Tibial artery (tissue), 4 donors: ENCODE data around the gene UBL5.

ENCODE experiments used
- DNase-seq, 2 donors: peaks; one replicate each; pipeline ENCODE4 v3.0.0-alpha.2; 2019
- H3K27ac ChIP-seq, 2 donors: fragments of 200-600 bp; sonication (generic) in 1 of 2; 1 replicate in 1 of 2; 2 replicates in 1 of 2; pipeline ENCODE4 v1.5.1; 2018 to 2019; ENCODE audit warnings: mild to moderate bottlenecking in 1 of 2
- H3K27me3 ChIP-seq, 2 donors: fragments of 200-600 bp; sonication (generic) in 1 of 2; one replicate each; pipeline versions ENCODE4 v1.5.1 to v1.6.0; 2016 to 2019
- H3K36me3 ChIP-seq, 3 donors: fragments of 200-600 bp; sonication (generic) in 2 of 3; one replicate each; pipeline ENCODE4 v1.5.1; 2016 to 2019; ENCODE audit warnings: mild to moderate bottlenecking in 2 of 3
- H3K4me1 ChIP-seq, 4 donors: fragments of 200-600 bp; sonication (generic) in 2 of 4; 1 replicate in 3 of 4; 2 replicates in 1 of 4; pipeline ENCODE4 v1.5.1; 2016 to 2019
- H3K4me3 ChIP-seq, 2 donors: fragments of 200-600 bp; sonication (generic) in 1 of 2; 1 replicate in 1 of 2; 2 replicates in 1 of 2; pipeline ENCODE4 v1.5.1; 2018 to 2019; ENCODE audit warnings: mild to moderate bottlenecking in 2 of 2
- H3K9me3 ChIP-seq, 3 donors: fragments of 200-600 bp; sonication (generic) in 1 of 3; one replicate each; pipeline ENCODE4 v1.5.1; 2016 to 2019
- intact Hi-C: fragments of 100-400 bp; cut with DNase I; formaldehyde crosslinking; loops from one replicate; pipeline ENCODE4 v1.15.0; 2023; ENCODE audit warnings: low total_unique reads
- TF ChIP-seq, protein P1 (sequence below), 2 experiments: fragments of 200-600 bp in 1 of 2; fragments of 450-650 bp in 1 of 2; IDR thresholded peaks; one replicate each; pipeline ENCODE4 v1.5.1; 2017 to 2019; ENCODE audit warnings: antibody characterized with exemption in 2 of 2, mild to moderate bottlenecking in 1 of 2, moderate library complexity in 1 of 2

Gene UBL5

DNA sequence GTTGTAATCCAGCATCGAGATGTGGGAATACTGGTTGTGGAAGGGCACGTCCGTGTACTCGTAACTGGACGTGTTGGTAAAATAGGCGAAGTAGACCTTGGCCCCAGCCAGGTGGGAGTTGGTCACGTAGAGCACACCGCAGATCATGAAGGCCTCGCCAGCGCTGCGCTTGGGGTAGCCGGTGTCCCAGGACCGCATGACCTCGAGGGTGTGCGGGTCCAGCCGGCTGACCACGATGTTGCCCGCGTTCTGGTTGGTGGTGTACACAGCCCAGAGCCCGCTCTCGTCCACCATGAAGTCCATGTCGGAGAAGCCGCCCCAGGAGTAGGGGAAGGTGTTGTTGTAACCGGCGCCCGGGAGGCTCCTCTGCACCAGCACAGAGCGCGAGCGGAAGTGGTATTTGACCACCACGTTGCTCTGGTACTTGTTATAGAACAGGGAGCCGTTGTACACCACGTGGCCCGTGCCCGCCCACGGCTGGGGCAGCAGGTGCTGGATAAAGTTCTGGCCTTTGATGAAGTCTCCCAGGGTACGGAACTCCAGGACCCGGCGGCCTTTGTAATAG lies 26.6 kb downstream of the UBL5 start:
- TF ChIP-seq, protein P1, sequence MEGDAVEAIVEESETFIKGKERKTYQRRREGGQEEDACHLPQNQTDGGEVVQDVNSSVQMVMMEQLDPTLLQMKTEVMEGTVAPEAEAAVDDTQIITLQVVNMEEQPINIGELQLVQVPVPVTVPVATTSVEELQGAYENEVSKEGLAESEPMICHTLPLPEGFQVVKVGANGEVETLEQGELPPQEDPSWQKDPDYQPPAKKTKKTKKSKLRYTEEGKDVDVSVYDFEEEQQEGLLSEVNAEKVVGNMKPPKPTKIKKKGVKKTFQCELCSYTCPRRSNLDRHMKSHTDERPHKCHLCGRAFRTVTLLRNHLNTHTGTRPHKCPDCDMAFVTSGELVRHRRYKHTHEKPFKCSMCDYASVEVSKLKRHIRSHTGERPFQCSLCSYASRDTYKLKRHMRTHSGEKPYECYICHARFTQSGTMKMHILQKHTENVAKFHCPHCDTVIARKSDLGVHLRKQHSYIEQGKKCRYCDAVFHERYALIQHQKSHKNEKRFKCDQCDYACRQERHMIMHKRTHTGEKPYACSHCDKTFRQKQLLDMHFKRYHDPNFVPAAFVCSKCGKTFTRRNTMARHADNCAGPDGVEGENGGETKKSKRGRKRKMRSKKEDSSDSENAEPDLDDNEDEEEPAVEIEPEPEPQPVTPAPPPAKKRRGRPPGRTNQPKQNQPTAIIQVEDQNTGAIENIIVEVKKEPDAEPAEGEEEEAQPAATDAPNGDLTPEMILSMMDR (IDR thresholded peaks at IDR 0.05), result no peak
- peaks cover 0 to 44% (median 9%) of the 10 kb centered on the region in 3 donors for H3K36me3 ChIP-seq
- no peak for DNase-seq

DNA sequence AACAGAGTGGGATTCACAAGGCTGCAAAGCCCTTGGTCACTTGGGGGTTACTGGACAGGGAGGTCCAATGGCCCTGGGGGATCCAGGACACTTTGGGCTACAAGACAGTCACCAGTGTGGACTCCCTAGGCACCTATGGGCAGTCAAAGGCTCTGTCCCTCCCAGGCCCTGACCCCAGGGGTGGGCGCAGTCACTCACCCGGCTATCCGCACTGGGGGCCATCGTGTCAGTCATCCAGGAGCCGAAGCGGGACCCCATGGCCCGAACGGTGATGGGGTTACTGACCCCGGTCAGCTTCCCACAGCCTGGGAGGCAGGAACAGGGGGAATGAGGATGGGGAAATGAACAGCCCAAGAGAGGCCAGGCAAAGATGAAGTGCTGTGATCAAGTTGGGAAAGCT lies 28.9 kb downstream of the UBL5 start:
- H3K9me3 ChIP-seq, result no peaks in the 10 kb centered on the region
- intact Hi-C loops, result no loop called here
- H3K4me3 ChIP-seq, result no peak overlapping the region
- H3K27ac ChIP-seq, result no peak overlapping the region
- TF ChIP-seq, protein P1 (IDR thresholded peaks at IDR 0.05), result no peak
- no peaks in the 10 kb centered on the region for H3K4me1 ChIP-seq
- no peaks in the 10 kb centered on the region for H3K27me3 ChIP-seq
- no peak for DNase-seq
- H3K36me3 ChIP-seq, result peaks cover 0 to 22% (median 3%) of the 10 kb centered on the region in 3 donors

More for the DNA sequence above, 26.6 kb downstream of the UBL5 start:
- Histone ChIP-seq H3K4me1 (no peaks in the 10 kb centered on the region), H3K9me3 (no peaks in the 10 kb centered on the region), H3K4me3 (no peak overlapping the region), H3K27me3 (no peaks in the 10 kb centered on the region), H3K27ac (no peak overlapping the region)
- intact Hi-C loops, result no loop called here

DNA sequence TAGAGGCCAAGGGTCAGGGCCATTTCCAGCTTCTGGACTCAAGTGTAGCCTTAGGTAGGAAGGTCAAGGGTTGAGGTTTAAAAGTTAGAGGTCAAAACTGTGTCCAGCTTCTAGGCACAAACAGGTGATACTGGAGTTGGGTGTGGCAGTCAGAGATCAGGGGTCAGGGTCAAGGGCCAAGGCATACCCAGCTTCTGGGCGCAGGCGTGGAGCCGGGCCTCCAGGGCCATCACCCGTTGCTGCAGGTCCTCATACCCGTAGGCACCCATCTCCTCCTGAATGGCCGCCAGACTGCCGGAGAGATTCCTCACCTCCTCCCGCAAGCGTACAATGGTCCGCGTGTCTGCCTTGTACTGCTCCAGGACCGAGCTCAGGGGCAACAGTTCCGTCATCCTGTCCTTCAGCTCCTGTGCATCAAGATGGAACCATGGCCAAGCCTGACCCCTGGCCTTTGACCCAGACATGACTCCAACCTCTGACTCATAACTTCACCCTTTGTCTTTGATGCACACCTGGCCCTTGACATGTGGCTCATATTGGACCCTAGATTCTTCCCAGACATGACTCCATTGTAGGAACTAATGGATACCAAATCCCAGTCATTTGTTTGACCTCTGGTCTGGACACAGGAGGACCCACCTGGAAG lies 29.5 kb downstream of the UBL5 start:
- intact Hi-C loops, result no loop called here
- no peak overlapping the region for H3K4me3 ChIP-seq
- H3K27me3 ChIP-seq, result no peaks in the 10 kb centered on the region
- H3K4me1 ChIP-seq, result no peaks in the 10 kb centered on the region
- DNase-seq, result no peak
- H3K9me3 ChIP-seq, result no peaks in the 10 kb centered on the region
- TF ChIP-seq, protein P1 (IDR thresholded peaks at IDR 0.05), result no peak
- no peak overlapping the region for H3K27ac ChIP-seq
- peaks cover 0 to 18% (median 3%) of the 10 kb centered on the region in 3 donors for H3K36me3 ChIP-seq

DNA sequence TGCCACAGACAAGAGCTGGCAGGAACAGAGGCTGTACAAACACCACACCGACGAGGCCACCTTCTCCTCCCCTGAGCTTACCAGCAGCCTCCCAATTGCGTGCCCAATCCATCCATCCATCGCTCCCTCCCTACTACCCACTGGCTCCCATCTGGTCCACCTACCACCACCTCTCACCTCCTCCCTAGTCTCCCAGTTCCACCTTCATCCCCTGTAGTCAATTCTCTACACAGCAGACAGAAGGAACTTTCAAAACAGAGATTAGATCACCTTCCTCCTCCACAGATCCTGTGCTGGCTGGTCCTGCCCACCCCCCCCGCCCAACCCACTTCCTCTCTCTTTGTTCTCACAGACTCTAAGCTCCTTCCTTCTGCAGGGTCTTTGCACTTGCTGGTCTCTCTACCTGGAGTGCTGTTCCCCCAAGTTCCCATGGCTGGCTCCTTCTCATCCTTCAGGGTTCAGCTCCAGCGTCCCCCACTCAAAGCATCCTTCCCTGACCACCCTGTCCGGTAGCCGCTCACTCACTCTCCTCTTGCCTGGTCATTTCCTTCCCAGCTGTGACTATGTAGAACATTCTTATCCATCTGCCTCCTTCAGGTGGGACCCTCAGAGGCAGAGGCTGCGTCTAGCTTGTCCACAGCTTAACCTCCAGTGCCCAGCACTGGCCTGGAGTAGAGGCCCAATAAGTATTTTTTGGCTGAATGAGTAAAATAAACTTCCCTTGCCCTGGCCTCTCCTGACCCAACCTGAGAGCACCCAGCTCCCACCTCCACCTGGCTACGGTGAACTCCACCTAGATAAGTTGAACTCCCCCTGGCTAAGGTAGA lies 30.4 kb downstream of the UBL5 start:
- TF ChIP-seq, protein P1 (IDR thresholded peaks at IDR 0.05), result no peak
- no peak overlapping the region for H3K27ac ChIP-seq

DNA sequence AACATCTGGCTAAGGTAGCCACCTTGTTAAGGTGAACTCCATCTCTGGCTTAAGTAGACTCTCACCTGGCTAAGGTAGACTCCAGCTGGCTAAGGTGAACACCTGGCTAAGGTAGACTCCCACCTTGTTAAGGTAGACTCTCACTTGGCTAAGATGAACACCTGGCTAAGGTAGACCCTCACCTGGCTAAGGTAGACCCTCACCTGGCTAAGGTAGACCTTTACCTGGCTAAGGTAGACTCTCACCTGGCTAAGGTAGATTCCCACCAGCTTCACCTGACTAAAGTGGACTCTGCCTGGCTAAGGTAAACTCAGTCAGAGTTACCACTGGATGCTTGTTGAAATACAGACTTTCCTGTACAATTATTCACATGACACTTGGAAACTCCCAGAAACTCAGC lies 31.0 kb downstream of the UBL5 start:
- TF ChIP-seq, protein P1 (IDR thresholded peaks at IDR 0.05), result no peak
- Histone ChIP-seq H3K27ac (no peak overlapping the region), H3K36me3 (peaks cover 0 to 17% (median 3%) of the 10 kb centered on the region in 3 donors), H3K27me3 (no peaks in the 10 kb centered on the region), H3K4me3 (no peak overlapping the region), H3K9me3 (no peaks in the 10 kb centered on the region), H3K4me1 (no peaks in the 10 kb centered on the region)
- DNase-seq, result no peak
- intact Hi-C loops, result no loop called here

More for the DNA sequence above, 30.4 kb downstream of the UBL5 start:
- H3K27me3 ChIP-seq, result no peaks in the 10 kb centered on the region
- H3K9me3 ChIP-seq, result no peaks in the 10 kb centered on the region
- no peak overlapping the region for H3K4me3 ChIP-seq
- H3K4me1 ChIP-seq, result no peaks in the 10 kb centered on the region
- DNase-seq, result no peak
- H3K36me3 ChIP-seq, result peaks cover 0 to 18% (median 3%) of the 10 kb centered on the region in 3 donors
- intact Hi-C loops, result no loop called here
